ENCODE results near the gene EEF2K. TPM values are rescaled to one million over a fixed set of nuclear protein-coding genes. Genes with fewer than 3 reads are reported as not detected.

Gene EEF2K
- total RNA-seq, 1 experiment from 2014 or later = 17.5 TPM

DNA sequence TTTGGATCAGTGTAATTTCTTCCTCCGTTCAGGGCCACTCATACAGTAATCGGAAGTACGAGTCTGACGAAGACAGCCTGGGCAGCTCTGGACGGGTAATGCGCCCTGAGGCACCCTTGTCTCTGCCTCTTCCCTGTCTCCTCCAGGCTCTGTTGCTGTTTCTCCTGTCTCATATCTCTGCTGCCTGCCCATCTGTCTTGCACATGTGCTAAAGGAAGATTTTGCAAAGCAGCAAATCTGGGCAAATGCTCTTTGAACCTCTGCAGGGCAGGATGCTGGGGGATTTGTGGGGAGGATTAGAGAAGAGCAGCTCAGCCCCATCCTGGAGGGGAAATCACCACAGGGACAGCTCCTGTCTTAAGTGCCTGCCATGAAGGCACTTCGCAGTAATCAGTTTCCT, 58.7 kb downstream of the EEF2K start:
- Mint-ChIP-seq H3K4me3 (ENCODE audit: unreplicated experiment) (no peak overlapping the region), H3K4me1 (ENCODE audit: low read depth, unreplicated experiment) (no peaks in the 10 kb centered on the region), H3K27me3 (ENCODE audit: insufficient read depth, unreplicated experiment) (no peaks in the 10 kb centered on the region), H3K27ac (ENCODE audit: unreplicated experiment) (no peak overlapping the region), H3K36me3 (ENCODE audit: insufficient read depth, unreplicated experiment) (peaks cover 26% of the 10 kb centered on the region), H3K9me3 (ENCODE audit: unreplicated experiment) (no peaks in the 10 kb centered on the region)
- no TSS peak for BruUV-seq (replicated peaks)
- intact Hi-C loops (cut with micrococcal nuclease; ENCODE audit: unreplicated experiment) = no loop called here
- no peaks in the 10 kb centered on the region for H3K9me3 ChIP-seq
- H3K36me3 ChIP-seq (ENCODE audit: control insufficient read depth, insufficient read depth, low read length) = peaks cover 3% of the 10 kb centered on the region; the same call in 1 of the 2 replicates
- no peak for TF ChIP-seq CTCF (IDR thresholded peaks at IDR 0.05; ENCODE audit: insufficient read depth in 1 of 2, low read depth in 1 of 2, low read length in 1 of 2, severe bottlenecking in 1 of 2, unreplicated experiment in 1 of 2)
- no peak overlapping the region for H3K4me3 ChIP-seq (ENCODE audit: low read depth, low read length)
- H3K27me3 ChIP-seq (replicated peaks; ENCODE audit: control insufficient read depth, insufficient read depth, low read length) = no peaks in the 10 kb centered on the region
- no peak for DNase-seq
- ChIA-PET POLR2A (no interaction called here), CTCF (no interaction called here)
- no peaks in the 10 kb centered on the region for H3K4me1 ChIP-seq

GRCh38 chr16:22265351-22265750, 59.3 kb downstream of the EEF2K start:
- no peaks in the 10 kb centered on the region for H3K9me3 Mint-ChIP-seq (ENCODE audit: unreplicated experiment)
- H3K9me3 ChIP-seq = no peaks in the 10 kb centered on the region
- no TSS peak for BruUV-seq (replicated peaks)
- TF ChIP-seq CTCF (IDR thresholded peaks at IDR 0.05; ENCODE audit: insufficient read depth in 1 of 2, low read depth in 1 of 2, low read length in 1 of 2, severe bottlenecking in 1 of 2, unreplicated experiment in 1 of 2) = no peak
- H3K36me3 Mint-ChIP-seq (ENCODE audit: insufficient read depth, unreplicated experiment) = peaks cover 23% of the 10 kb centered on the region
- H3K4me3 ChIP-seq (ENCODE audit: low read depth, low read length) = no peak overlapping the region
- DNase-seq = no peak
- H3K36me3 ChIP-seq (ENCODE audit: control insufficient read depth, insufficient read depth, low read length) = peaks cover 2% of the 10 kb centered on the region; the same call in 1 of the 2 replicates
- intact Hi-C loops (cut with micrococcal nuclease; ENCODE audit: unreplicated experiment) = no loop called here
- H3K4me3 Mint-ChIP-seq (ENCODE audit: unreplicated experiment) = no peak overlapping the region
- no peaks in the 10 kb centered on the region for H3K4me1 ChIP-seq
- no peaks in the 10 kb centered on the region for H3K4me1 Mint-ChIP-seq (ENCODE audit: low read depth, unreplicated experiment)
- H3K27me3 ChIP-seq (replicated peaks; ENCODE audit: control insufficient read depth, insufficient read depth, low read length) = no peaks in the 10 kb centered on the region
- no peaks in the 10 kb centered on the region for H3K27me3 Mint-ChIP-seq (ENCODE audit: insufficient read depth, unreplicated experiment)
- ChIA-PET POLR2A (no interaction called here), CTCF (no interaction called here)
- no peak overlapping the region for H3K27ac Mint-ChIP-seq (ENCODE audit: unreplicated experiment)

DNA sequence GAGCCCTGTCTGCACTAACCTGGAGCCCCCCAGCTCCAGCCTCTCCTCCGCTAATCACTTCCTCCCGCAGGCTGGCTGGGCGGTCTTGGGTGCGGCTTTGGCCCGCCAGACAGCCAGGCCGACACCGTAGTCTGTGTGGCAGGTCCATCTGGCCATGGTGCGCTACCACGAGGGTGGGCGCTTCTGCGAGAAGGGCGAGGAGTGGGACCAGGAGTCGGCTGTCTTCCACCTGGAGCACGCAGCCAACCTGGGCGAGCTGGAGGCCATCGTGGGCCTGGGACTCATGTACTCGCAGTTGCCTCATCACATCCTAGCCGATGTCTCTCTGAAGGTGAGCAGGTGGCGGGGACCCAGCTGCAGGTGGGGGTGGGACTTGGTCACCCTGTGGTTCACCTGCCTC, 60.5 kb downstream of the EEF2K start:
- CTCF ChIA-PET = no interaction called here
- H3K36me3 Mint-ChIP-seq (ENCODE audit: insufficient read depth, unreplicated experiment) = peaks cover 20% of the 10 kb centered on the region

More for the DNA sequence above, 60.5 kb downstream of the EEF2K start:
- BruUV-seq (replicated peaks) = no TSS peak
- no peak overlapping the region for H3K27ac Mint-ChIP-seq (ENCODE audit: unreplicated experiment)
- POLR2A ChIA-PET = no interaction called here
- no peaks in the 10 kb centered on the region for H3K4me1 Mint-ChIP-seq (ENCODE audit: low read depth, unreplicated experiment)
- intact Hi-C loops (cut with micrococcal nuclease; ENCODE audit: unreplicated experiment) = no loop called here
- Histone ChIP-seq H3K9me3 (no peaks in the 10 kb centered on the region), H3K36me3 (ENCODE audit: control insufficient read depth, insufficient read depth, low read length) (no peaks in the 10 kb centered on the region), H3K27me3 (replicated peaks; ENCODE audit: control insufficient read depth, insufficient read depth, low read length) (no peaks in the 10 kb centered on the region), H3K4me3 (ENCODE audit: low read depth, low read length) (no peak overlapping the region), H3K4me1 (no peaks in the 10 kb centered on the region)
- H3K4me3 Mint-ChIP-seq (ENCODE audit: unreplicated experiment) = no peak overlapping the region
- no peak for TF ChIP-seq CTCF (IDR thresholded peaks at IDR 0.05; ENCODE audit: insufficient read depth in 1 of 2, low read depth in 1 of 2, low read length in 1 of 2, severe bottlenecking in 1 of 2, unreplicated experiment in 1 of 2)
- H3K9me3 Mint-ChIP-seq (ENCODE audit: unreplicated experiment) = no peaks in the 10 kb centered on the region
- DNase-seq = no peak
- no peaks in the 10 kb centered on the region for H3K27me3 Mint-ChIP-seq (ENCODE audit: insufficient read depth, unreplicated experiment)

Data from Caco-2 (cell line).